GM19023 (cell line): ENCODE results near the gene NPC1L1.
"Not testable (repeated sequence)": the region's sequence is repeated elsewhere in the genome, so short reads cannot be mapped to it uniquely, and the experiment has no call there.

Experiments
- ATAC-seq: cut with Tn5 transposase; IDR thresholded peaks from one replicate; pipeline ENCODE4 v1.9.1; 2021; ENCODE audit warnings: mild to moderate bottlenecking, moderate library complexity; ENCODE audit not compliant: unreplicated experiment

The NPC1L1 gene

GRCh38 chr7:44565097-44565794, 24.1 kb upstream of the NPC1L1 start:
- ATAC-seq, result peak; percentile 65

GRCh38 chr7:44564606-44565005, 23.5 kb upstream of the NPC1L1 start:
- ATAC-seq, result no peak

GRCh38 chr7:44563171-44563679, 22.1 kb upstream of the NPC1L1 start:
- ATAC-seq, result no peak

DNA sequence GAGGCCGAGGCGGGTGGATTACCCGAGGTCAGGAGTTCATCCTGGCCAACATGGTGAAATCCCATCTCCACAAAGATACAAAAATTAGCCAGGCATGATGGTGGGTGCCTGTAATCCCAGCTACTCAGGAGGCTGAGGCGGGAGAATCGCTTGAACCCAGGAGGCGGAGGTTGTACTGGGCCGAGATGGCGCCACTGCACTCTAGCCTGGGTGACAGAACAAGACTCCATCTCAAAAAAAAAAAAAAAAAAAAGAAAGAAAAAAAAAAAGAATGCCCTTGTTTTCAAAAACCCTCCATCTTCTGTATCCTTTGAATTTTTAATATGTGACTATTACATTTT, 21.5 kb upstream of the NPC1L1 start:
- not testable (repeated sequence) for ATAC-seq

GRCh38 chr7:44561962-44562621, 21.0 kb upstream of the NPC1L1 start:
- ATAC-seq, result no peak

DNA sequence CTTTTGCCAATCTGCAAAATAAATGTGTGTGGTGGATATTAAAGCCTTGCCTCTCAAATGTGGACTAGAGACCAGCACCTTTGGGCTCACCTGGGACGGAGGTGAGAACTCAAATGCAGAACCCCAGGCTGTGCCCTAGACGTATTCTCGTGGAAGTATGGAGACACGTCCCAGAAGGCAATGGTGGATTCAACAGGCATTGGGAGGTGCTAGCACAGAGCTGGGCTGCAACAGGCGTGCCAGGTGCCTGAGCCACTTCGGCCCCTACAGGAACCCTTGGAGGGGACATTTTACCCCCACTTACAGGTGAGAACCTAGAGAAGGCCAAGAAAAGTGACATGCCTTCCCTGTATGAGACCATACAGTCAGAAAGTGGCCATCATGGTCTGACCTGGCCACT, 20.4 kb upstream of the NPC1L1 start:
- no peak for ATAC-seq

DNA sequence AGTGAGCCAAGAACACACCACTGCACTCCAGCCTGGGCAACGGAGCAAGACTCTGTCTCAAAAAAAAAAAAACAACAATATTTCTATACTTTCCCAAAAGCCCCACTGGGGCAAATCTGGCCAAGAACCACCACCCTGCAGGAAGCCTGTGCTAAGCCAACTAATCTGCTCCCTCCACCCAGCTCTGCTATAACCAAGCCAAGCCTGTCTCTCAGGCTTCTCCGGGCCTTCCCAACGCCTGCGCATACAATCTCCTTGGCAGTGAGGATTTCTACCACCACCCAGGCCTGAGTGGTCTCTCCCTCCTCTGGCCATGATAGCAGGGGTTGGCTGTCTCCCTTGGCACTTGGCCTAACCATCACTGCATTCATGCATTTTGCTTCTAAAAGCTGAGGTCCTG, 18.4 kb upstream of the NPC1L1 start:
- no peak for ATAC-seq

DNA sequence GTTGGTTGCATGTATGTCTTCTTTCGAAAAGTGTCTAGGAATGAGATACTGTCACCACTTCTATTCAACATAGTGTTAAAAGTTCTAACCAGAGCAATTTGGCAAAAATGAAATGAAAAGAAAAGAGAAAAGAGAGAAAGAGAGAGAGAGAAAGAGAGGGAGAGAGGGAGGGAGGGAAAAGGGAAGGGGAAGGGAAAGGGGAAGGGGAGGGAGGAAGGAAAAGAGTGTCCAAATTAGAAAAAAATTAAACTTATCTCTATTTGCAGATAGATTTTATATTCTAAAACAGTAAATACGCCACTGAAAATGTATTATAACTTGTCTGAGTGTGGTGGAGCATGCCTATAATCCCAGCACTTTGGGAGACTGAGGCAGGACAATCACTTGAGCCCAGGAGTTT, 16.4 kb upstream of the NPC1L1 start:
- no peak for ATAC-seq

DNA sequence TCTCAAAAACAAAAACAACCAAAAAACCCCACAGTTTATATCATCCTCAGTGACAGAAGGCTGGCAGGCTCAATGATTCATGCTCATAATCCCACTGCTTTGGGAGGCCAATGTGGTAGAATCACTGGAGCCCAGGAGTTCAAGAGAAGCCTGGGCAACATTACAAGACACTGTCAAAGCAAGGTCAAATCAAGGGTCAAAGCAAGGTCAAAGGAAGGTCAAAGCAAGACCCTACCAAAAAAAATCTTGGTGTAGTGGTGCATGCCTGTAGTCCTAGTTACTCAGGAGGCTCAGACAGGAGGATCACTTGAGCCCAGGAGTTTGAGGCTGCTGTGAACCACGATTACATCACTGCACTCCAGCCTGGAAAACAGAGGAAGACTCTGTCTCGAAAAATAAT, 14.2 kb upstream of the NPC1L1 start:
- ATAC-seq, result no peak

DNA sequence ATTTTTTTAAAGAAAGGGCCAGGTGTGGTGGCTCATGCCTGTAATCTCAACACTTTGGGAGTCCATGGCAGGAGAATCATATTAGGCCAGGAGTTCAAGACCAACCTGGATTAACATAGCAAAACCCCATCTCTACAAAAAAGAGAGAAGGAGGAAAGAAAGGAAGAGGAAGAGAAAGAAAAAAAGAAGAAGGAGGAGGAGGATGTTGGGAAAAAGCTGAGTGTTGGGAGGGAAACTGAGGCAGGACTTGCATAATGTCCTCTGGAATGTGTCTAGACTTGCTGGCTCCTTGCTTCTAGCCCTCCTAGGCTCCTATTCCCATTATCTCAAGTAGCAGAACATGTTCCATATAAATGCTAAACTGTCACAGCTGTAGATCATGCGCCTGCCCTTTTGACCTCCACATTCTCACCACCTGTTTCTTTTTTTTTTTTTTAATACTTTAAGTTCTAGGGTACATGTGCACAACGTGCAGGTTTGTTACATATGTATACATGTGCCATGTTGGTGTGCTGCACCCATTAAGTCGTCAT, 11.4 kb upstream of the NPC1L1 start:
- not testable (repeated sequence) for ATAC-seq

- ATAC-seq, result no peak
These were observed 8.3 kb upstream of the NPC1L1 start for GRCh38 chr7:44549457-44549856.

DNA sequence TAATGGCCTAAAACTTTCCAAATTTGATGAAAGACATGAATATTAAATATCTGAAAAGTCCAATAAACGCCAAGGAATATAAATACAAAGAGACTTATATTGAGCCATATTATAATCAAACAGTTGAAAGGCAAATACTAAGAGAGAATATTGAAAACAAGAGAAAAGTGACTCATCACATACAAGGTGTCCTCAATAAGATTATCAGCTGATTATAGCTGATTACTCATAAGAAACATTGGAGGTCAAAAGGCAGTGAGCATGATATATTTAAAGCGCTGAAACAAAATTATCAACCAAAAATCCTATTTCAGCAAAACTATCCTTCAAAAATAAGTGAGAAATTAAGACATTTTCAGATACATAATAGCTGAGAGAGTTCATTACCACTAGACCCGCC, 7.8 kb upstream of the NPC1L1 start:
- ATAC-seq, result no peak

- ATAC-seq, result no peak
These were observed 6.6 kb upstream of the NPC1L1 start for GRCh38 chr7:44547536-44548231.

GRCh38 chr7:44541876-44542610, 913 bp upstream of the NPC1L1 start:
- no peak for ATAC-seq

- ATAC-seq, result no peak
These were observed 520 bp downstream of the NPC1L1 start for GRCh38 chr7:44540592-44541027.

DNA sequence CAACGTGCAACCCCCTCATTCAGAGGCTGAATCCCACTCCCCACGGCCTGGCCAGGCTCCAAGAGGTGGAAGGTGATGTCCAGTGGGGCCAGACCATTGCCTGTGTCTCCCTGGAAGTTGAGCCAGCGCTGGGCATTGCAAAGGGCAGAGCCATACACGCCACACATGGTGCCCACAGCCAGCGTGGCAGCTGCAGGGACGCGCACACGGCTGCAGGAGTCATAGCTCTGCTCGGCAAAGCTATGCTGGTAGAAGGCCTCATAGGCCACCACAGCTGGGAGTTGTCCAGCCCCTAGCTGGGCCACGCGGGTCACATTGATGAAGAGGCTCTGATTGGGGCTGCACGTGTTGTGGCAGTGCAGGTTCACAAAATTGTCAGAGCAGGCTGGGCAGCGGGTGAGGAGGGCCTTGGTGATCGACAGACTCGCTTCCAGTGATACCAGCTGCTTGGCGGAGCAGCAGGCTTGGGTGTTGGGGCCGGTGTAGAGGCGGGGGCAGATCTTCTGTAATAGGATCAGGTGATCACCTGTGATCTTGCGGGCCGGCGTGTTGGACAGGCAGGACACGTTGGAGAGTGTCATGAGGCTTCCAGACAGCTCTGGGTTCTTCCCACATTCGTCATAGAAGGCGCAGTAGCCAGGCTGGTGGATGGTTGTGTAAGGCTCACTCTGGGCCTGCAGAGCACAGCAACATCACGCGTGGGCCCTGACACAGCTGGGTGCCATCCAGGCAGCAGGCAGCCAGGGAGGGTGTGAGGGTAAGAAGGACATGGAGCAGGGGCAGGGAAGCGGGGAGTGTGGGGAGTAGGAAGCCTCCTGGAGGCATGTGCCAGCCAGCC, 1.2 kb downstream of the NPC1L1 start:
- ATAC-seq, result no peak

- ATAC-seq, result no peak
These were observed 2.1 kb downstream of the NPC1L1 start for GRCh38 chr7:44538798-44539668.

DNA sequence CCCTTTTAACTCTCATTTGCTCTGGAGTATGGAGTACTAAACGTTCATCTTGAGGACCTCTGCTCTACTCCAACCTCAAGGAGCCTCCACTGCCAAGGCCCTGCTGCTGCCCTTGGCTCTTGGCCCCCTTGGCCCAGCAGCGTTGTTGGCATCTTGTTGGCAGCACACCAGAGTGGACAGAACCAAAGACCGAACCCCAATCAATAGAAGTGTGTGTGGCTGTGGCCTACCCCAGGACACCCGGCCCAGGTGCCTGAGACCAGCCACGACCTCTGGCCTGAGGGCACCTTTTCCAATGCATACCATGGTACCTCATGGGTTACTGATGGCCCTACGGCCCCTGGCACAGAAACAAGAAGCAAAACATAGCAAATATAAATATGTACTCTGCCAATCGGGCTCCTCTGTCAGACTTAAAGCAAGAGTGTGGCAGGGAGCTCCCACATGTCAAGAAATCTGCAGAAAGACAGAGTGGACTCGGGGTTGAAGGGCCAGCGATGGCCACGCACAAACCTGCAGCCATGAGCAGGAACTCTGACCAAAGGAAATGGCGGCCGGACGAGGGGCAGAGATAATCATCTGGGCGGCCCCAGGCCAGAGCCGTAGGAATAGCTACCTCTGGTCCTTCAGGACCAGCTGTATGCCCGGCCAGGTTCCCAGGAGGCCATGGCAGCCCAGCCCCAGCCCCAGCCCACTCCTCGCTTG, 2.9 kb downstream of the NPC1L1 start:
- no peak for ATAC-seq

- ATAC-seq, result no peak
These were observed 3.7 kb downstream of the NPC1L1 start for GRCh38 chr7:44537442-44537841.
